CD4-positive, alpha-beta T cell treated with Interleukin-15 for 4 hours (primary cell): ENCODE measurements around the gene PMAIP1.
"Not testable (repeated sequence)": the region's sequence is repeated elsewhere in the genome, so short reads cannot be mapped to it uniquely, and the experiment has no call there.

ENCODE experiments used
- DNase-seq: peaks from one replicate; pipeline ENCODE4 v3.0.0-alpha.2; 2020; ENCODE audit warnings: low spot score

The PMAIP1 gene

DNA sequence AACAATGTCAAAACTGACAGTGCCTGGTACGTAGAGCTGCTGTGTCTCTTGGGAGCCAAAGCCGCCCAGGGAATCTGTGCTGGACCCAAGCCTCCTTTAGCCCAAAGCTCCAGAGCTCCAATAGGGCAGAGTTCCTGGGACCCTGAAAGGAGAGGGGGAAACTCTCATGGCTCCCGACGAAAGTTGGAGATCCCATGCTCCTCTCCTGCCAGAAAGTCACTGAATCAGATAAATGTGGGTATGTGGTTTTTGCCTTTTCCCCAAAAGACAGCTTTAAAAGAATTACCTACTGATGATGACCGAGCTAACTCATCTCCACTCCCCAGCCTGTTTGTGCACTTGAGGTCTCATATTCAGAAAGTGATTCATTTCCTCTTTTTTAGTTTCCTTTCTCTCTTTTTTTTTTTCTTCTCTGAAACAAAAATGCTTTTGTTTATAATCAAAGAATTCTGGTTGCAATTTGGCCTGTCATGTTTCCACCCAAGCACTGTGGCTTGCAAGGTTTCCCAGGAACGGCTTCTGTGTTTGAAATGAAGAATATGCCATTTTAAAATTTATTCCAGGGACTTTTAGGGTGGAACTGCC, 14.1 kb upstream of the PMAIP1 start:
- DNase-seq = peak; percentile 48

DNA sequence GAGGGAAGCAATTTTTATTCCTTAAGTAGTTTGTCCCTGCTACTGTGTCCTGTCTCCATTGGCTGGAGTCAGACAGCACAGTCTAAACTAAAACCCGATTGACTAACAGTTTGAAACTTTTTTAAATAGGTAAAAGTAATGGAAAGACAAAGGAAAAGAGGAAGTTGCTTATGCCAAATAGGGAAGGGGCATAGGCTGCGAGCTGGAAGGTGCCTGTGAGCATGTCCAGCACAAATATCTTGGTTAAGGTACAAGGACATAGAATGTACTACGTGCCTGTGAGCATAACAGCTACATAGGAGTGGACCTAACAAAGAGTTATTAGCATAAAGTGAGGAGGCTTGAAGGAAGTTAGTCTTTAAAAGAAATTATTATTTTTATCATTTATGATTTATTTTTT, 13.4 kb upstream of the PMAIP1 start:
- DNase-seq = not testable (repeated sequence)

GRCh38 chr18:59892123-59892522, 7.7 kb upstream of the PMAIP1 start:
- DNase-seq = no peak

DNA sequence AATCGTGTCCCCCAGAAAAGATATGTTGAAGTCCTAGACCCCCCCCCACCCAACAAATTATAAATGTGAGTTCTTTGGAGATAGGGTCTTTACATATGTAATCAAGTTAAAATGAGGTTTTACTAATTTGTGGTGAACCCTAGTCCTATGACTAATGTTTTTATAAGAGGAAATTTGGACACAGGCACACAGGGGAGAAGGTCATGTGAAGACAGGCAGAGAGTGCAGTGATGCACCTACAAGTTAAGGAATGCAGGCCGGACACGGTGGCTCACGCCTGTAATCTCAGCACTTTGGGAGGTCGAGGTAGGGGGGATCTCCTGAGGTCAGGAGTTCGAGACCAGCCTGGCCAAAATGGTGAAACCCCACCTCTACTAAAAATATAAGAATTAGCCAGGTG, 5.8 kb upstream of the PMAIP1 start:
- no peak for DNase-seq

- DNase-seq = no peak
These were observed 2.4 kb upstream of the PMAIP1 start for GRCh38 chr18:59897321-59897954.

GRCh38 chr18:59898093-59898492, 1.7 kb upstream of the PMAIP1 start:
- DNase-seq = no peak

DNA sequence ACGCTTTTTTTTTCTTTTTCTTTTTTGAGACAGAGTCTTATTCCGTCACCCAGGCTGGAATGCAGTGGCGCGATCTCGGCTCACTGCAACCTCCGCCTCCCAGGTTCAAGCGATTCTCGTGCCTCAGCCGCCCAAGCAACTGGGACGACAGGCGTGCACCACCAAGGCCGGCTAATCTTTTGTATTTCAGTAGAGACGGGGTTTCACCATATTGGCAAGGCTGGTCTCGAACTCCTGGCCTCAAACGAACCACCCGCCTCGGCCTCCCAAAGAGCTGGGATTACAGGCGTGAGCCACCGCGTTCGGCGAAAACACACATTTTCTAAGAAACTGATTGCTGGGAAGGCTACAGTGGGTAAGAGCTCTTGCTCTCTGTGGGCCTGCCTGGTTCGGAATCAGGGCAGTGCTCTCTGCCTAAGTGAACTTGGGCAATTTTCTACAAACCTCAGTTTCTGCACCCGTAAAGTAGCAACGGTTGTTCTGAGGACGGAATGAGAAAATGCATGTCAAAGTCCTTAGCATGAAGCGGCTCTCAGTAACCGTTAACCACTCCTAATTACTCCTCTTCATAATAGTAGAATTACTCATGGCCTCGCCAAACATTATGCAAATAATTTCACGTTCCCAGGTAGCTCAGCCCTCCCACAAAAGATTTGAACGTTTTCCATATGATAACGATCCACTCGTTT, 1.0 kb upstream of the PMAIP1 start:
- peak; percentile 15 for DNase-seq

GRCh38 chr18:59900222-59901128, 679 bp downstream of the PMAIP1 start:
- DNase-seq = peak; percentile 71

- peak; percentile 57 for DNase-seq
These were observed 2.6 kb downstream of the PMAIP1 start for GRCh38 chr18:59902131-59902992.

- DNase-seq = no peak
These were observed 3.3 kb downstream of the PMAIP1 start for GRCh38 chr18:59902993-59903610.

DNA sequence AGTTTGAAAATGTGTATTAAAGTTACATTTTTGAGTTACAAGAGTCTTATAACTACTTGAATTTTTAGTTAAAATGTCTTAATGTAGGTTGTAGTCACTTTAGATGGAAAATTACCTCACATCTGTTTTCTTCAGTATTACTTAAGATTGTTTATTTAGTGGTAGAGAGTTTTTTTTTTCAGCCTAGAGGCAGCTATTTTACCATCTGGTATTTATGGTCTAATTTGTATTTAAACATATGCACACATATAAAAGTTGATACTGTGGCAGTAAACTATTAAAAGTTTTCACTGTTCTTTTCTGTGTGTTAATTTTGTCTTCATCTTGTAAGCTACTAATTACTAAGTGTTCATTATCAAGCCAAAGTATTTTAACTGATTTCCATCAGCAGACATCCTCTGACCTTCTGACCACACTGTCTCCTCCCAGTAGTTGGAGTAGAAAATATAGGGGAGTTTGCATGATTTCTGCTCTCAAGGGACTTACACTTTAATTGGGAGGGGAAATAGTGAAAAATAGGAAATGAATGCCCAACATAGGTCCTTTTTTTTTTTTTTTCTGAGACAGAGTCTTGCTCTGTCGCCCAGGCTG, 4.3 kb downstream of the PMAIP1 start:
- no peak for DNase-seq

GRCh38 chr18:59905686-59906091, 5.9 kb downstream of the PMAIP1 start:
- no peak for DNase-seq

GRCh38 chr18:59906203-59906602, 6.4 kb downstream of the PMAIP1 start:
- no peak for DNase-seq

- no peak for DNase-seq
These were observed 7.4 kb downstream of the PMAIP1 start for GRCh38 chr18:59907172-59907571.

- DNase-seq = no peak
These were observed 7.9 kb downstream of the PMAIP1 start for GRCh38 chr18:59907660-59908059.

GRCh38 chr18:59908799-59909198, 9.0 kb downstream of the PMAIP1 start:
- DNase-seq = no peak

- no peak for DNase-seq
These were observed 9.7 kb downstream of the PMAIP1 start for GRCh38 chr18:59909289-59910036.

GRCh38 chr18:59910967-59911366, 11.2 kb downstream of the PMAIP1 start:
- no peak for DNase-seq

DNA sequence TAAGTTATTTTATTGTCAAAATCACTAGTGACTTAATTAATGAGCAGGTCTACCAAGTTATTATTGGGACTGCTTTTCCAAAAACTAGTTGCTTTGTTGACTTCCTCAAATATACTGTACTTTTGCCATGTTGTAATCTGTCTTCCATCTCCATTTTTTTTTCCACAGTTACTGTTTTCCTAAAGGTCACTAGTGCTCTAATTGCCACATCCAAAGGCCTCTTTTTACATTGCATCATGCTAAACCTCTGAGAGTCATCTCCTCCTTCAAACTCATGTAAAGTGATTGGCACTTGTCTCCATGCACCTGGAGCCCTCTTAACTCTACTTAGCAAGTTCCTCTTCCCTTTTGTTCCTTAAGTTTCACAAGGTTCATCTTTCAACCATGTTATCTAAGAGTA, 11.8 kb downstream of the PMAIP1 start:
- no peak for DNase-seq

DNA sequence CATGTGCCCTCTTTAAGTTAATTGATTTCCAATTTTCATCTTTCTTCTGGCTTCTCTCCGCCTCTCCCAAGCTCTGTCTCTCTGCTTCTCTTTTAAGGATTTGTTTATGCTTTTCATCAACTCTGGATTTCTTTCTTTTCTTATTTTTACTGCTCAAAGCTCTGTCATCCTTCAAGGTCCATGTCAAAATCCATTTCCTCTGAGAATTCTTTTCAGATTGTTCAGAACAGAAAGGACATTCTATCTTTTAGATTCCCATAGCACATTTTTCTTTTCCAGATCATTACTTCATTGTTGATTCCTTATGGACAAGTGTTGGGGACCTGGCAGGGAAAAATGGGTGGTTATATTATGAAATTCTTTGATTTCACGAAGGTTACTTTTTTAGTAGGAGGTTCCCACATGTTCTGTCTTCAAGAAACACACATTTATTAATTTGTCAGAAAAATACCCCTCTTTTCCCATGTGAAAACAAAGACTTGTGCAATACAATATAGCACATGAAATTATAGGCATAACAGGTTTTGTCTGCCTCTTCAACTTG, 12.3 kb downstream of the PMAIP1 start:
- DNase-seq = no peak
